Testis (tissue), 3 donors: Measurements from ENCODE around the gene HOXD12. TPM values are rescaled to one million over a fixed set of nuclear protein-coding genes. Genes with fewer than 3 reads are reported as not detected.

Experiments
- DNase-seq: peaks from one replicate; pipeline ENCODE4 v3.0.0-alpha.2; 2019
- H3K27ac ChIP-seq, 2 donors: fragments of 200-600 bp; sonication (generic); one replicate each; pipeline ENCODE4 v1.5.1; 2019
- H3K27me3 ChIP-seq: fragments of 200-600 bp; sonication (generic); one replicate; pipeline ENCODE4 v1.5.1; 2019
- H3K36me3 ChIP-seq: fragments of 200-600 bp; sonication (generic); one replicate; pipeline ENCODE4 v1.5.1; 2017; ENCODE audit warnings: low read depth; ENCODE audit errors: missing control alignments
- H3K4me1 ChIP-seq: fragments of 200-600 bp; sonication (generic); one replicate; pipeline ENCODE4 v1.5.1; 2019
- H3K4me3 ChIP-seq, 2 donors: fragments of 200-600 bp; sonication (generic); one replicate each; pipeline ENCODE4 v1.5.1; 2017 to 2019
- H3K9me3 ChIP-seq: fragments of 200-600 bp; sonication (generic); one replicate; pipeline ENCODE4 v1.5.1; 2017
- CTCF ChIP-seq, 3 experiments: fragments of 450-650 bp in 2 of 3; fragments of 200-600 bp in 1 of 3; sonication (generic) in 1 of 3; IDR thresholded peaks; one replicate each; pipeline ENCODE4 v1.5.1; 2016 to 2019; ENCODE audit warnings: antibody characterized with exemption in 3 of 3, mild to moderate bottlenecking in 2 of 3, moderate library complexity in 1 of 3
- POLR2A ChIP-seq: fragments of 450-650 bp; IDR thresholded peaks from one replicate; pipeline ENCODE4 v1.6.1; 2017; ENCODE audit warnings: antibody characterized with exemption, mild to moderate bottlenecking, moderate library complexity
- WGBS, 2 donors: methylation state at CpG; one replicate each; pipeline ENCODE4 v1.1.5; 2018; 5-methylcytosine and 5-hydroxymethylcytosine counted together
- intact Hi-C: fragments of 100-400 bp; cut with DNase I; formaldehyde crosslinking; loops from one replicate; pipeline ENCODE4 v1.15.1; 2023; ENCODE audit warnings: low total_unique reads
- polyA plus RNA-seq: library from polyadenylated mRNA; stranded (reverse); fragments of 350-450 nt; fragmentation: Illumina TruSeq; extraction: RNeasy Lipid Tissue Mini Kit (QIAGEN cat#74804); gene quantifications from one replicate; pipeline ENCODE4 v1.2.3, GENCODE V29; 2014; ENCODE audit warnings: low read depth, low replicate concordance; ENCODE audit not compliant: insufficient read depth
- total RNA-seq, 2 donors: library from RNA; depleted of rRNA; stranded (reverse); fragments of >200 nt; gene quantifications; one replicate each; pipeline ENCODE4 v1.2.3, GENCODE V29; 2016

Gene HOXD12
- total and polyA plus RNA-seq, 3 donors from 2014 or later: not detected

DNA sequence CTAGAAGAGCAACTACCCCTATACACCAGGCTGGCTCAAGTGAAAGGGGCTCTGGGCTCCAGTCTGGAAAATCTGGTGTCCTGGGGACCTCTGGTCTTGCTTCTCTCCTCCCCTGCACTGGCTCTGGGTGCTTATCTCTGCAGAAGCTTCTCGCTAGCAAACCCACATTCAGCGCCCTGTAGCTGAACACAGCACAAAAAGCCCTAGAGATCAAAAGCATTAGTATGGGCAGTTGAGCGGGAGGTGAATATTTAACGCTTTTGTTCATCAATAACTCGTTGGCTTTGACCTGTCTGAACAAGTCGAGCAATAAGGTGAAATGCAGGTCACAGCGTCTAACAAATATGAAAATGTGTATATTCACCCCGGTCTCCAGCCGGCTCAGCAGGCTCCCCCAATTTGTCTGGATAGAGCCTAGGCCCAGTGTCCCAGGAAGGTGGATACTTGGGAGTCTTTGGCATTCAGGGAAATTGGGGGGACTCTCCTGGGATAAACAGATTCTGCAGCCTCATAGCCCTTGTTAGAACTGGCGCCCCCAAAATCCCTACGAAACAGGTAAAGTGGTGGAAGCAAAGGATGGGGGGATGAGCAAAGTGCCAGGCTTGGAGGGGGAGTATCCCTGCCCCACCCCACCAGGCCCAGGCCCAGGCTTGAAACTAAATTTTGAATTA is 49.3 kb downstream of the HOXD12 start:
- intact Hi-C loops: loop anchor here (10.0 kb wide), 1 partner anchor 306 kb away; no protein-coding TSS in a partner anchor
- TF ChIP-seq CTCF (IDR thresholded peaks at IDR 0.05) (no peak), POLR2A (no peak)
- no peaks in the 10 kb centered on the region for H3K27me3 ChIP-seq
- peaks cover 27% of the 10 kb centered on the region for H3K4me1 ChIP-seq
- H3K4me3 ChIP-seq: no peak overlapping the region
- no peaks in the 10 kb centered on the region for H3K36me3 ChIP-seq
- peak; percentile 13 for DNase-seq
- H3K27ac ChIP-seq: no peak overlapping the region
- 51 to 71% methylated on average over 11 of the region's 11 CpGs for WGBS, 2 donors
- no peaks in the 10 kb centered on the region for H3K9me3 ChIP-seq

DNA sequence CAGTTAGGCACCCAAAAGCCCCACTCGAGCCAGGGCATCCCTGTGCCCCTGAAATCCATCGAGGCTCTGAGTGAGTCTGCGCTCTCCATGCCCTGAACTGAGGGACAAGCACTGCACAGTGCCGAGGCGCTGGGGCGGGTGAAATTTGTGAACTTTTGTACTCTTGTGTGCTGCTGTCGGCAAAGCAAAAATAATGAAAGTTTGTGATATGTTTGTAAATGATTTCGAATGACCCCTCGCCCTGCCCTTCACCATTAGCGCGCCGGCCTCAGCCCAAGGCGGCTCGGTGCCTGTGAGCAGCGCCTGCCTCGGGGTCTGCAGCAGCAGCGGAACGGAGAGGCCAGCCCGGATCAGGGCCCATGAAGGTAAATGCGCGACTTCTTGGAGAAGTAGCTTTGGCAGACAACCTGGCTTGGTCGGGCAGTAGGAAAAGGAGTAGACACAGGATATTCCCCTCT is 49.9 kb downstream of the HOXD12 start:
- Histone ChIP-seq H3K27ac (no peak overlapping the region), H3K9me3 (no peaks in the 10 kb centered on the region), H3K4me1 (peaks cover 27% of the 10 kb centered on the region), H3K27me3 (no peaks in the 10 kb centered on the region), H3K4me3 (no peak overlapping the region), H3K36me3 (no peaks in the 10 kb centered on the region)
- WGBS, 2 donors: 48 to 55% methylated on average over 22 of the region's 22 CpGs
- DNase-seq: no peak
- intact Hi-C loops: loop anchor here (10.0 kb wide), 1 partner anchor 305 kb away; no protein-coding TSS in a partner anchor
- TF ChIP-seq CTCF (IDR thresholded peaks at IDR 0.05): no peak
- no peak for TF ChIP-seq POLR2A

- TF ChIP-seq CTCF (IDR thresholded peaks at IDR 0.05) (no peak), POLR2A (no peak)
- Histone ChIP-seq H3K9me3 (no peaks in the 10 kb centered on the region), H3K4me3 (no peak overlapping the region), H3K36me3 (no peaks in the 10 kb centered on the region), H3K4me1 (peaks cover 27% of the 10 kb centered on the region), H3K27ac (no peak overlapping the region), H3K27me3 (no peaks in the 10 kb centered on the region)
- no peak for DNase-seq
- WGBS, 2 donors: 56 to 65% methylated on average over 24 of the region's 24 CpGs
- intact Hi-C loops: loop anchor here (10.0 kb wide), 1 partner anchor 305 kb away; no protein-coding TSS in a partner anchor
Measured at GRCh38 chr2:176149939-176150583, 50.5 kb downstream of the HOXD12 start.

- Histone ChIP-seq H3K4me3 (peak overlapping the region in 1 of 2 donors; percentile 44), H3K27ac (no peak overlapping the region), H3K27me3 (no peaks in the 10 kb centered on the region), H3K36me3 (no peaks in the 10 kb centered on the region), H3K4me1 (peaks cover 27% of the 10 kb centered on the region), H3K9me3 (no peaks in the 10 kb centered on the region)
- intact Hi-C loops: no loop called here
- no peak for DNase-seq
- no peak for TF ChIP-seq POLR2A
- TF ChIP-seq CTCF (IDR thresholded peaks at IDR 0.05): no peak
- 58 to 65% methylated on average over 8 to 14 of the region's 14 CpGs for WGBS, 2 donors
Measured at GRCh38 chr2:176150584-176151441, 51.2 kb downstream of the HOXD12 start.
